ENCODE measurements around the gene ADGRV1.
"Not testable (repeated sequence)": the region's sequence is repeated elsewhere in the genome, so short reads cannot be mapped to it uniquely, and the experiment has no call there.

Gene ADGRV1

GRCh38 chr5:90741022-90741564 lies 182.5 kb downstream of the ADGRV1 start:
- no peak for DNase-seq (ENCODE audit: low read depth)

- no peak for DNase-seq (ENCODE audit: low read depth)
Observed at GRCh38 chr5:90746119-90746518, 187.5 kb downstream of the ADGRV1 start.

- DNase-seq (ENCODE audit: low read depth) = no peak
Observed at GRCh38 chr5:90747175-90747574, 188.6 kb downstream of the ADGRV1 start.

GRCh38 chr5:90747693-90748092 lies 189.1 kb downstream of the ADGRV1 start:
- DNase-seq (ENCODE audit: low read depth) = no peak

- no peak for DNase-seq (ENCODE audit: low read depth)
Observed at GRCh38 chr5:90759119-90759518, 200.5 kb downstream of the ADGRV1 start.

- DNase-seq (ENCODE audit: low read depth) = no peak
Observed at GRCh38 chr5:90767710-90768109, 209.1 kb downstream of the ADGRV1 start.

GRCh38 chr5:90770006-90770541 lies 211.5 kb downstream of the ADGRV1 start:
- not testable (repeated sequence) for DNase-seq (ENCODE audit: low read depth)

GRCh38 chr5:90777959-90778358 lies 219.4 kb downstream of the ADGRV1 start:
- DNase-seq (ENCODE audit: low read depth) = no peak

GRCh38 chr5:90783460-90784333 lies 225.1 kb downstream of the ADGRV1 start:
- DNase-seq (ENCODE audit: low read depth) = peak; percentile 31

- no peak for DNase-seq (ENCODE audit: low read depth)
Observed at GRCh38 chr5:90786756-90787155, 228.2 kb downstream of the ADGRV1 start.

- no peak for DNase-seq (ENCODE audit: low read depth)
Observed at GRCh38 chr5:90792725-90793124, 234.1 kb downstream of the ADGRV1 start.

- no peak for DNase-seq (ENCODE audit: low read depth)
Observed at GRCh38 chr5:90793183-90793582, 234.6 kb downstream of the ADGRV1 start.

- DNase-seq (ENCODE audit: low read depth) = not testable (repeated sequence)
Observed at GRCh38 chr5:90796919-90797318, 238.3 kb downstream of the ADGRV1 start.

GRCh38 chr5:90800082-90800481 lies 241.5 kb downstream of the ADGRV1 start:
- DNase-seq (ENCODE audit: low read depth) = not testable (repeated sequence)

- DNase-seq (ENCODE audit: low read depth) = not testable (repeated sequence)
Observed at GRCh38 chr5:90800515-90800914, 241.9 kb downstream of the ADGRV1 start.

GRCh38 chr5:90802474-90803317 lies 244.1 kb downstream of the ADGRV1 start:
- DNase-seq (ENCODE audit: low read depth) = peak; percentile 8

- no peak for DNase-seq (ENCODE audit: low read depth)
Observed at GRCh38 chr5:90803381-90803780, 244.8 kb downstream of the ADGRV1 start.

- no peak for DNase-seq (ENCODE audit: low read depth)
Observed at GRCh38 chr5:90803876-90804275, 245.3 kb downstream of the ADGRV1 start.

GRCh38 chr5:90807496-90807895 lies 248.9 kb downstream of the ADGRV1 start:
- no peak for DNase-seq (ENCODE audit: low read depth)

- no peak for DNase-seq (ENCODE audit: low read depth)
Observed at GRCh38 chr5:90809311-90810056, 250.9 kb downstream of the ADGRV1 start.

GRCh38 chr5:90810211-90810610 lies 251.6 kb downstream of the ADGRV1 start:
- no peak for DNase-seq (ENCODE audit: low read depth)

- no peak for DNase-seq (ENCODE audit: low read depth)
Observed at GRCh38 chr5:90813392-90813791, 254.8 kb downstream of the ADGRV1 start.
